ENCODE measurements around the gene COL4A3.

DNA sequence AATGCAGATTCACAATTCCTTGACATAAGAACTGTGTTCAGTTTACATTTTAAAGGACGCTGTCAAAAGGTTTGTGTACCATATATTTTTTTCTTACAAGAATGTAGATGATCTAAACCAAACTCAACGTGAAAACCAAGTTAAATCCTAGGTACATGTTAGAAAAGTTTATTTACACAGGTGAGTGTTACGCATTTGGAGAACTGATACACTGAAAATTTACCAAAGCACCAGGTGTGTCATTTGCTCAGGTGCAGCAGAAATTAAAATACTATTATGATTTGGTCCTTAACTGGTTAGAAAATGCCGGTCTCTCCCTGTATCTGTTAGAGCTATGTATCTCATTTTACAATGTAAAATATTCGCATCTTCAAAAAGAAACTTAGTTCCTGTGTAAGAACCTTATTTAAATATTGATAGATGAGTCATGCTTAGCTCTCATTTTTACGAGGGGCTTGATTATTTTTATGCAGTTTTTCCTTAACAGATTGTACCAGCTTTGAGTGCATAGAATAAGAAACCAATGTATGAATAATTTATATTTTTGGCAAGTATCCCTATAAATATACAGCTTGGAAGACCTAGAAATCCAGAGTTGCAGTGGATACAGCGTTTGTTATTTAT, 185.7 kb downstream of the COL4A3 start:
- TF ChIP-seq TAF1 (IDR thresholded peaks at IDR 0.05; ENCODE audit: low read depth) (no peak), TCF12 (IDR thresholded peaks at IDR 0.05; ENCODE audit: low read depth) (no peak), TEAD4 (IDR thresholded peaks at IDR 0.05) (no peak), ZBTB7A (IDR thresholded peaks at IDR 0.05; ENCODE audit: low read depth) (no peak), FOXM1 (IDR thresholded peaks at IDR 0.05; ENCODE audit: borderline replicate concordance, low read depth) (no peak), EP300 (IDR thresholded peaks at IDR 0.05; ENCODE audit: borderline replicate concordance) (no peak), NFIC (IDR thresholded peaks at IDR 0.05) (no peak), RAD21 (IDR thresholded peaks at IDR 0.05; ENCODE audit: low read depth) (no peak), CEBPB (IDR thresholded peaks at IDR 0.05) (no peak), EGR1 (IDR thresholded peaks at IDR 0.05) (no peak)
- TF ChIP-seq, protein P1, sequence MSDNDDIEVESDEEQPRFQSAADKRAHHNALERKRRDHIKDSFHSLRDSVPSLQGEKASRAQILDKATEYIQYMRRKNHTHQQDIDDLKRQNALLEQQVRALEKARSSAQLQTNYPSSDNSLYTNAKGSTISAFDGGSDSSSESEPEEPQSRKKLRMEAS (IDR thresholded peaks at IDR 0.05), result no peak
